Dermis blood vessel endothelial cell (primary cell): Measurements from ENCODE around the gene MTFR2. TPM values are rescaled to one million over a fixed set of nuclear protein-coding genes. Genes with fewer than 3 reads are reported as not detected.
A peak's percentile ranks its signal among the peaks of the same experiment; 100 is the strongest.

ENCODE experiments used
- DNase-seq: peaks from one replicate; pipeline ENCODE4 v3.0.0; 2010
- total RNA-seq: library from RNA; depleted of rRNA; stranded (reverse); fragments of >200 nt; gene quantifications from 2 replicates; pipeline ENCODE4 v1.2.3, GENCODE V29; 2014

Gene MTFR2
- total RNA-seq, result 1.2 and 3.4 TPM in 2 replicates

GRCh38 chr6:136249811-136250685 lies at the start of gene MTFR2:
Gene MTFR2, minus strand, starts transcription at chr6:136250311. Its CDS starts 1,212 bp downstream, at chr6:136249099.
- DNase-seq, result peak; percentile 100

DNA sequence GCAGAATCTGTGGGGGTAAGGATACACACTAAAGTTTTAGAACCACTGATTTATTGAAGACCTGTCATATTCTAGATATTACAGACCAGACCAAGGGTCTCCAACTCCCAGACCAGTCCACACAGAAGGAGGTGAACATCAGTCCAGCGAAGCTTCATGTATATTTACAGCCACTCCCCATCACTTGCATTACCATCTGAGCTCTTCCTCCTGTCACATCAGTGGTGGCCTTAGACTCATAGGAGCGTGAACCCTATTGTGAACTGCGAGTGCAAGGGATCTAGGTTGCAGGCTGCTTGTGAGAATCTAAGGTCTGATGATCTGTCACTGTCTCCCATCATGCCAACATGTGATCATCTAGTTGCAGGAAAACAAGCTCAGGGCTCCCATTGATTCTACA lies 44.5 kb upstream of the MTFR2 start:
- DNase-seq, result no peak

GRCh38 chr6:136290410-136291010 lies 40.4 kb upstream of the MTFR2 start:
- DNase-seq, result peak; percentile 91

GRCh38 chr6:136289579-136290409 lies 39.7 kb upstream of the MTFR2 start, which contains the start of gene BCLAF1:
Gene BCLAF1, minus strand, starts transcription at chr6:136289846. Its CDS starts 9,980 bp downstream, at chr6:136279866.
- peak; percentile 100 for DNase-seq

- DNase-seq, result peak; percentile 94
Measured at GRCh38 chr6:136289327-136289578, 39.1 kb upstream of the MTFR2 start.

- DNase-seq, result peak; percentile 96
Measured at GRCh38 chr6:136288566-136289326, 38.6 kb upstream of the MTFR2 start.

- peak; percentile 16 for DNase-seq
Measured at GRCh38 chr6:136284909-136285308, 34.8 kb upstream of the MTFR2 start.

DNA sequence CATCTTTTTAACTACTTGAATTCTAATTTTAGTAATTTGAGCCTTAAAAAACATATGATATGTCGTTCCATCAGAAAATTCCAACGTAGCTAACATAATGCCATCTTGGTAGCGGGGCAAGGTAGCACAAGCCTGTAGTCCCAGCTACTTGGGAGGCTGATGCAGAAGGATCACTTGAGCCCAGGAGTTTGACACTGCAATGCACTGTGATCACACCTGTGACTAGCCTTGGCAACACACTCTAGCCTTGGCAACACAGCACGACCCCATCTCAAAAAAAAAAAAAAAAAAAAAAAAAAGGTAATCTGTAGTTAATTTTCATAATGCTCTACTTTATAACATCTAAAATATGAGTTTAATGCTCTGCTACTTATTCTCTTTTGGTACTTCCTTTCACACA lies 32.8 kb upstream of the MTFR2 start:
- no peak for DNase-seq

GRCh38 chr6:136280032-136280609 lies 30.0 kb upstream of the MTFR2 start:
- DNase-seq, result no peak

GRCh38 chr6:136274062-136274461 lies 24.0 kb upstream of the MTFR2 start:
- no peak for DNase-seq

GRCh38 chr6:136265101-136265500 lies 15.0 kb upstream of the MTFR2 start:
- no peak for DNase-seq

DNA sequence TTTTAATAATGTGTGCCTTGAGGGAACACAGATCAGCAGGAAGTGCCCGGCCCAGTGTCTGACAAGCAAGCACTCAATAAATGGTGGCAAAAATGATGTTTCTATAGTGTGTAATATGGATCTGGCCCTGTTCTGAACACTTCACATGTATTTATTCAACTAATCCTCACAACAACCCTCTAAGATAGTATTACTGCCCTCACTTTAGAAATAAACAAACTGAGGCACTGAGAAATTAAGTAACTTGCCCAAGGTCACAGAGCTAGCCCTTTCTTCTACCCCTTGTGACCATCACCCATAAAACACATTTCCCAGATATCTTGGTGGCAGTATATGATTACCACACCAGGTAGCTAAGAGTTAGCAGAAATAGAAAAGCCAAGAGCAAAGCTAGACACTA lies 12.8 kb upstream of the MTFR2 start:
- no peak for DNase-seq

DNA sequence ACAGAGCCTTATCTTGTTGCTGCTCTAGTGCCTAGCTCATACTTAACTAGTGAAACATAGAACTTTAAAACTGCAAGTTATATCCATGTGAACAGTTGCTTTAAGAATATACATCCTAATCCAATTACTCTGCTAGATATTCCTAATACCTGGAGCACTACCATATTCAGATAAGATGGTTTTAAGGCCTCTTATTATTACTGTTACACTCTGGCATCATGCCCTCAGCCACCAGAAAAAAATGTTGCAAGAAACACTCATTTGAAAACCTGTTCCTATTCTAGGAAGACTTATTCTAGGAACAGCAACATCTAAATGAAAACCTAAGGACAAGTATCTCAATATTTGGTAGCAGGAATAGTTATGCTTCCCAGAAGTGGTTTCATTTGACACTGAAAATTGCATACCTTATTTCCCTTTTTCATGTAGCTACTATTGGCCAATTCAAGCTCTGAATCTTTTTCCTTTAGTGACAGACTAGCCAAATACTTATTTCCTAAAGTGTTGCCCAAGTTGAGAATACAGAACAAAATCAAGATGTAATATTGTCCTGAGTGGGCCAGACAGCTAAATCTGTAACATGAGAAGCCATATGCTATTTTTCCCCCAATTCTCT lies 4.8 kb upstream of the MTFR2 start:
- no peak for DNase-seq

DNA sequence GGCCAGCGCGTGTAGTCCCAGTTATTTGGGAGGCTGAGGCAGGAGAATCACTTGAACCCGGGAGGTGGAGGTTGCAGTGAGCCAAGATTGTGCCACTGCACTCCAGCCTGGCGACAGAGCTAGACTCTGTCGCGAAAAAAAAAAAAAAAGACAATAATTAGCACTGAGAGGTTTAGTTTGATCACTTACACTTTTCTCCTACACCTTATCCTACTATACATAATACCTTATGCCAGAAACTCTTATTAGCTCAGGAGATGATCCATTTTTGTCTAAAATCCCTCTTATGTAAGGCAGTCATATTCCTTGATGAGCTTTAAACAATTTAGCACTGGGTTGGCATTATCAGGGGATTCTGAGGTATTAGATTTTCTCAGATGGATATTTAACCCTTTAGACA lies 3.6 kb upstream of the MTFR2 start:
- no peak for DNase-seq

DNA sequence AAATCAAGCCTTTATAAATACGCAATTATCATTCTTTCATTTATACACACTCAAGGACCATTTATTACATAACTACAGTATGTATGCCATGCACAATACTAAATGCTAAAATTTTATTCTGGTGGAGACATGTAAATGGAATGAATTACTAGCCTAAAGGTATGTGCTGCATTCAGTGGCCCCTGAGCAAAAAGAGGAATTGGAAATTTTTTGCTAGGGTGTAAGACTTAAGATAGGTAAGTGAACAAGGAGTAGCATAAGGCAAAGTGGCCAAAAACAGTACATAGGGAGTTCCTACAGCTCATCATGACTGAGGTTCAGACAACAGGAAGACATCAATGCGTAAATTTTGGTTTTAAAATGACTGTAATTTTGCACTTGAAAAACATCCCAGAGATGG lies 2.3 kb upstream of the MTFR2 start:
- DNase-seq, result no peak

DNA sequence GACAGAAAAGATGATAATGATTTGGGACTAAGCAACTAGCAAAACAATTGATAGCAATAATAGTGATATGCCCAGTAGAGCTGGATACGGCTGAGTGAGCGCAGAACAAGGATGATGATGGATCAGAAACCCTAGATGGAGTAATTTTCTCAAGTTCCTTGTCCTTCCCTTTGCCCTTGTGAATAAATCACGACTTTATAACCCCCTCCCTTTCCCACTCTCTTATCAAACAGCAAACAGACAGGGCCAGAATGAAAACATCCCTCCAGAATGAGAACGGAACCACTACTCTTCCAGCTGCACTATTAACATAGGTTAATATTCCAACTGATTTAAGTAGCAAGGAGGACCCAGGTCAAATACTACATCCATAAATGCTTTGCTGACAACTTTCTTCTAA lies 1.3 kb upstream of the MTFR2 start:
- DNase-seq, result peak; percentile 11

DNA sequence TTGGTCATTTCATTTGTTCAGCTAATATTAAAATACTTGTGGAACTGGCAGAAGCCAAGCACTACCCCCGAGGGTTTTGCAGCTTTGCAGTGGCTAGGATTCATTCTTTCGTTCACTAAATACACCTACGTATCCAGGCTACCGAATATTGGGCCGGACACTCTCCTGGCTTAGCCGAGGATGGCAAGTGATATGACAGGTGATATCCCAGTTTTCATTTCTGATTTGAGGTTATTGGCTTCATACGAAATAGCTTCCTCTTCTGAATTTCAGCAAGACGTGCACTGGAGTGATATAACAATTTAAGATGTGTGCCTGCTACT lies 536 bp upstream of the MTFR2 start:
- DNase-seq, result no peak

GRCh38 chr6:136249336-136249735 lies 775 bp downstream of the MTFR2 start:
- no peak for DNase-seq

DNA sequence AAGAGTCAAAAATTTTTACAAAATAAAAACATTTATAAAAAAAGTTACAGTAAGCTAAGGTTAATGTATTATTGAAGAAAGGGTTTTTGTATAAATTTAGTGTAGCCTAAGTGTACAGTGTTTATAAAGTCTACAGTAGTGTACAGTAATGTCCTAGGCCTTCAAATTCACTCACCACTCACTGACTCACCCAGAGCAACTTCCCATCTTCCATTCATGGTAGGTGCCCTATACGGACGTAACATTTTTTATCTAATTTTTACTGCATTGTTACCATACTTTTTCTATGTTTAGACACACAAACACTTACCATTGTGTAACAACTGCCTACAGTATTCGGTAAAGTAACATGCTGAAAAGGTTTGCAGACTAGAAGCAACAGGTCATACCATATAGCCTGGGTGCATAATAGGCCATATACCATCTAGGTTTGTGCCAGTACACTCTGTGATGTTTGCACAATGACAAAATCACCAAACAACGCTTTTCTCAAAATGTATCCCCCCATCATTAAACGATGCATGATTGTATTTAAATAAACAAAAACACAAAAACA lies 6.0 kb downstream of the MTFR2 start:
- DNase-seq, result no peak

- no peak for DNase-seq
Measured at GRCh38 chr6:136236466-136237293, 13.4 kb downstream of the MTFR2 start.

DNA sequence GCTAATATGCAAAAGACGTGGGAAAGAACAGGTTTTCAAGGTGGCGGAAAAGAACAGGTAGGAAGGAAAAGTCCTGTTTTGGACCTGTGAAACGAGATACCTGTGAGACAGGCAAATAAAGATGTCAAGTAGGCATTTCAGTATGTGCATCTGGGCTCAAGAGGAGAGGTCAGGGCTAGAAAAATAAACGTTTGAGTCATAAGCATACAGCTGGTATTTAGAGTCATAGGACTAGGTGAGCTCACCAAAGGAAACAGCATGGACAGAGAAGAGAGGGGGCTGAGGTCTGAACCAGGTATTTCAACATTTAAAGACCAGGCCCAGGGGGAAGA lies 14.9 kb downstream of the MTFR2 start:
- DNase-seq, result no peak
